HEK293 (cell line): ENCODE measurements around the gene AKNA.
"Not testable (repeated sequence)": the region's sequence is repeated elsewhere in the genome, so short reads cannot be mapped to it uniquely, and the experiment has no call there.

Source experiments
- CTCF ChIA-PET: fragments of 350-600 bp; formaldehyde crosslinking; extraction: SDS; loops from one replicate; lab custom pipeline; 2021; ENCODE audit warnings: antibody characterized with exemption; lab: Yijun Ruan, JAX
- POLR2A ChIA-PET: fragments of 300-600 bp; formaldehyde crosslinking; extraction: SDS; loops from one replicate; lab custom pipeline; 2020; ENCODE audit warnings: antibody characterized with exemption, inconsistent platforms; lab: Yijun Ruan, JAX
- H3K27ac ChIP-seq: fragments of 200-500 bp; sonication (Bioruptor generic); 2 replicates; pipeline ENCODE4 v1.5.1; 2014; ENCODE audit warnings: low read depth, low read length, control low read depth, inconsistent platforms; ENCODE audit errors: extremely low read depth
- H3K36me3 ChIP-seq, 2 experiments: fragments of 200-500 bp in 1 of 2; sonication (Bioruptor generic) in 1 of 2; 1 replicate in 1 of 2; 2 replicates in 1 of 2; pipeline ENCODE4 v1.5.1; 2014 to 2017; ENCODE audit warnings: inconsistent platforms in 2 of 2, low read length in 2 of 2; ENCODE audit not compliant: control insufficient read depth in 2 of 2, insufficient read depth in 1 of 2
- H3K4me1 ChIP-seq: fragments of 200-500 bp; sonication (Bioruptor generic); 2 replicates; pipeline ENCODE4 v1.5.1; 2014; ENCODE audit warnings: mild to moderate bottlenecking, low read length, inconsistent platforms; ENCODE audit not compliant: control insufficient read depth, insufficient read depth
- H3K4me3 ChIP-seq: 2 replicates; pipeline ENCODE4 v1.5.1; 2011; ENCODE audit warnings: low read depth, mild to moderate bottlenecking, control low read depth, low read length, moderate library complexity
- H3K9me3 ChIP-seq: fragments of 200-500 bp; sonication (Bioruptor generic); 2 replicates; pipeline ENCODE4 v1.5.1; 2014; ENCODE audit warnings: low read depth, low read length, inconsistent platforms; ENCODE audit not compliant: control insufficient read depth, insufficient read depth
- GLI4 ChIP-seq: fragments of 450-650 bp; formaldehyde crosslinking; IDR thresholded peaks from 2 replicates; pipeline ENCODE4 v1.5.1; 2016; ENCODE audit warnings: missing biosample characterization, missing genetic modification characterization
- HOXD13 ChIP-seq: sonication (generic); formaldehyde crosslinking; IDR thresholded peaks from 2 replicates; pipeline ENCODE4 v1.8.0; 2022; ENCODE audit warnings: missing genetic modification reagents, borderline replicate concordance
- OVOL3 ChIP-seq: fragments of 450-650 bp; formaldehyde crosslinking; IDR thresholded peaks from 2 replicates; pipeline ENCODE4 v1.5.1; 2016; ENCODE audit warnings: missing biosample characterization, missing genetic modification characterization
- SCRT2 ChIP-seq: fragments of 450-650 bp; formaldehyde crosslinking; IDR thresholded peaks from 2 replicates; pipeline ENCODE4 v1.5.1; 2016; ENCODE audit warnings: missing biosample characterization, missing genetic modification characterization
- TCF7L2 ChIP-seq: IDR thresholded peaks from 2 replicates; pipeline ENCODE4 v1.6.1; 2011; ENCODE audit warnings: low read depth, mild to moderate bottlenecking, inconsistent platforms, low read length, moderate library complexity, borderline replicate concordance
- TRIM28 ChIP-seq: IDR thresholded peaks from 2 replicates; pipeline ENCODE4 v1.6.1; 2011; ENCODE audit warnings: low read length, control low read depth, borderline replicate concordance
- WT1 ChIP-seq: fragments of 450-650 bp; formaldehyde crosslinking; IDR thresholded peaks from 2 replicates; pipeline ENCODE4 v1.5.1; 2016; ENCODE audit warnings: missing biosample characterization, missing genetic modification characterization
- ZFHX2 ChIP-seq: fragments of 450-650 bp; formaldehyde crosslinking; conservative IDR thresholded peaks from 2 replicates; pipeline ENCODE4 v1.5.1; 2016; ENCODE audit warnings: missing biosample characterization, missing genetic modification characterization
- ZNF138 ChIP-seq: fragments of 450-650 bp; formaldehyde crosslinking; IDR thresholded peaks from 2 replicates; pipeline ENCODE4 v1.5.1; 2016; ENCODE audit warnings: missing biosample characterization, missing genetic modification characterization, borderline replicate concordance
- ZNF184 ChIP-seq: fragments of 450-650 bp; IDR thresholded peaks from 2 replicates; pipeline ENCODE4 v1.5.1; 2018; ENCODE audit warnings: missing biosample characterization, mild to moderate bottlenecking, missing genetic modification characterization
- ZNF221 ChIP-seq: fragments of 450-650 bp; formaldehyde crosslinking; IDR thresholded peaks from 2 replicates; pipeline ENCODE4 v1.5.1; 2017; ENCODE audit warnings: missing biosample characterization, missing genetic modification characterization, borderline replicate concordance
- ZNF335 ChIP-seq: fragments of 450-650 bp; formaldehyde crosslinking; conservative IDR thresholded peaks from 2 replicates; pipeline ENCODE4 v1.5.1; 2016; ENCODE audit warnings: missing biosample characterization, missing genetic modification characterization
- ZNF350 ChIP-seq: fragments of 450-650 bp; formaldehyde crosslinking; IDR thresholded peaks from 2 replicates; pipeline ENCODE4 v1.5.0; 2017; ENCODE audit warnings: missing biosample characterization, mild to moderate bottlenecking, missing genetic modification characterization
- ZNF560 ChIP-seq: fragments of 450-650 bp; formaldehyde crosslinking; IDR thresholded peaks from 2 replicates; pipeline ENCODE4 v1.5.1; 2017; ENCODE audit warnings: missing biosample characterization, missing genetic modification characterization, borderline replicate concordance
- ZNF626 ChIP-seq: fragments of 450-650 bp; sonication (Bioruptor Pico); formaldehyde crosslinking; IDR thresholded peaks from 2 replicates; pipeline ENCODE4 v1.5.1; 2018; ENCODE audit warnings: missing biosample characterization, missing genetic modification characterization, inconsistent platforms
- TF ChIP-seq, protein P1 (sequence below): fragments of 450-650 bp; formaldehyde crosslinking; IDR thresholded peaks from 2 replicates; pipeline ENCODE4 v1.5.1; 2016; ENCODE audit warnings: missing biosample characterization, missing genetic modification characterization
- TF ChIP-seq, protein P2 (sequence below): fragments of 450-650 bp; formaldehyde crosslinking; conservative IDR thresholded peaks from 2 replicates; pipeline ENCODE4 v1.5.1; 2016; ENCODE audit warnings: low read depth, missing biosample characterization, missing genetic modification characterization
- TF ChIP-seq, protein P3 (sequence below): fragments of 450-650 bp; formaldehyde crosslinking; IDR thresholded peaks from 2 replicates; pipeline ENCODE4 v1.5.1; 2017; ENCODE audit warnings: missing biosample characterization, missing genetic modification characterization
- TF ChIP-seq, protein P4 (sequence below): fragments of 450-650 bp; formaldehyde crosslinking; IDR thresholded peaks from 2 replicates; pipeline ENCODE4 v1.5.1; 2016; ENCODE audit warnings: missing biosample characterization, missing genetic modification characterization
- TF ChIP-seq, protein P5 (sequence below): fragments of 450-650 bp; formaldehyde crosslinking; IDR thresholded peaks from 2 replicates; pipeline ENCODE4 v1.5.1; 2016; ENCODE audit warnings: missing biosample characterization, missing genetic modification characterization

AKNA gene

DNA sequence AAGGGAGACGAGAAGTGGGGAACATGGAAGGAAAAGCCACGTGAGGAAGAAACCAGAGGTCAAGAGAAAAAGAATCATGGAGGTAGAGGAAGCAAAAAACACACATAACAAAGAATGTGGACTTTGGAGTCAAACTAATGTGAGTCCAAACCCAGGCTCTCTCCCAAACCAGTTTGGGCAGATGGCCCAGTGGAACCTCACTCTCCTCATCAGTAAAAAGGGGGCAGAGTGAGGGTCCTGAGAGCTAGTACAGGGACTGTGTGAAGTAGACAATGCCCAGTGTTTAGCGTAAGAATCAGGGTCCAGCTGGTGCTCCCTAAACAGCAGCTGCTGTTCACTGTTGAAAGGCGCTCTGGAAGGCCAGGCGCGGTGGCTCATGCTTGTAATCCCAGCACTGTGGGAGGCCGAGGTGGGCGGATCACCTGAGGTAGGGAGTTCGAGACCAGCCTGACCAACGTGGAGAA lies 59.4 kb downstream of the AKNA start:
- H3K4me1 ChIP-seq, POLR2A ChIA-PET, H3K9me3 ChIP-seq, H3K4me3 ChIP-seq, H3K36me3 ChIP-seq, H3K27ac ChIP-seq: not testable (repeated sequence)
- 0 out of 2 replicates have a peak, but pooled peaks have one; percentile 7 for TF ChIP-seq ZFHX2 (tag by site-specific recombination)
- CTCF ChIA-PET: interaction anchor here (0.7 kb wide), 1 partner anchor 10 kb away, joined by 3 read pairs; no protein-coding TSS in a partner anchor

DNA sequence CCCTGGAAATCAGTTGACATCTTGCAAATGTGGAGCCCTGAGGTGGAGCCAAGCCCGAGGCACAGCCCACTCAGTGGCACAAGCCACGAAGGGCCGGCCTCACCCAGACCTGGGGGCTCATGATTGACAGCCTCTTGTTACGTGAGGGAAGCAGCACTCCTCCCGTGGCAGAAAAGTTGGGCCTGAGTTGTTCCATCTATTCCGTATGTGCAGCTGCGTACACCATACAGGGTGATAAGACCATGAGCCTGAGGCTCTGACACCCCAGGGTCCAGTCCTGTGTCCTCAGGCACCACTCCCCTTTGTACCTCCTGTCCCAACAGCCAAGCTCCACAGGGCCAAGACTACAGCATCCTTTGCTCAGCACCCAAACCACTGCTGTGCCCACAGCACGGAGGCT lies 60.0 kb downstream of the AKNA start:
- Histone ChIP-seq H3K4me1 (no peaks in the 10 kb centered on the region), H3K27ac (no peak overlapping the region), H3K36me3 (no peaks in the 10 kb centered on the region), H3K9me3 (no peaks in the 10 kb centered on the region), H3K4me3 (no peak overlapping the region)
- POLR2A ChIA-PET: no interaction called here
- TF ChIP-seq TCF7L2: no peak
- TF ChIP-seq, protein P1, sequence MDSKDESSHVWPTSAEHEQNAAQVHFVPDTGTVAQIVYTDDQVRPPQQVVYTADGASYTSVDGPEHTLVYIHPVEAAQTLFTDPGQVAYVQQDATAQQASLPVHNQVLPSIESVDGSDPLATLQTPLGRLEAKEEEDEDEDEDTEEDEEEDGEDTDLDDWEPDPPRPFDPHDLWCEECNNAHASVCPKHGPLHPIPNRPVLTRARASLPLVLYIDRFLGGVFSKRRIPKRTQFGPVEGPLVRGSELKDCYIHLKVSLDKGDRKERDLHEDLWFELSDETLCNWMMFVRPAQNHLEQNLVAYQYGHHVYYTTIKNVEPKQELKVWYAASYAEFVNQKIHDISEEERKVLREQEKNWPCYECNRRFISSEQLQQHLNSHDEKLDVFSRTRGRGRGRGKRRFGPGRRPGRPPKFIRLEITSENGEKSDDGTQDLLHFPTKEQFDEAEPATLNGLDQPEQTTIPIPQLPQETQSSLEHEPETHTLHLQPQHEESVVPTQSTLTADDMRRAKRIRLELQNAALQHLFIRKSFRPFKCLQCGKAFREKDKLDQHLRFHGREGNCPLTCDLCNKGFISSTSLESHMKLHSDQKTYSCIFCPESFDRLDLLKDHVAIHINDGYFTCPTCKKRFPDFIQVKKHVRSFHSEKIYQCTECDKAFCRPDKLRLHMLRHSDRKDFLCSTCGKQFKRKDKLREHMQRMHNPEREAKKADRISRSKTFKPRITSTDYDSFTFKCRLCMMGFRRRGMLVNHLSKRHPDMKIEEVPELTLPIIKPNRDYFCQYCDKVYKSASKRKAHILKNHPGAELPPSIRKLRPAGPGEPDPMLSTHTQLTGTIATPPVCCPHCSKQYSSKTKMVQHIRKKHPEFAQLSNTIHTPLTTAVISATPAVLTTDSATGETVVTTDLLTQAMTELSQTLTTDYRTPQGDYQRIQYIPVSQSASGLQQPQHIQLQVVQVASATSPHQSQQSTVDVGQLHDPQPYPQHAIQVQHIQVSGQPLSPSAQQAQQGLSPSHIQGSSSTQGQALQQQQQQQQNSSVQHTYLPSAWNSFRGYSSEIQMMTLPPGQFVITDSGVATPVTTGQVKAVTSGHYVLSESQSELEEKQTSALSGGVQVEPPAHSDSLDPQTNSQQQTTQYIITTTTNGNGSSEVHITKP (tag by site-specific recombination): no peak
- no peak for TF ChIP-seq ZNF221 (tag by site-specific recombination)
- no peak for TF ChIP-seq GLI4 (tag by site-specific recombination)
- no peak for TF ChIP-seq SCRT2
- TF ChIP-seq ZNF626 (tag by site-specific recombination): no peak
- TF ChIP-seq, protein P2, sequence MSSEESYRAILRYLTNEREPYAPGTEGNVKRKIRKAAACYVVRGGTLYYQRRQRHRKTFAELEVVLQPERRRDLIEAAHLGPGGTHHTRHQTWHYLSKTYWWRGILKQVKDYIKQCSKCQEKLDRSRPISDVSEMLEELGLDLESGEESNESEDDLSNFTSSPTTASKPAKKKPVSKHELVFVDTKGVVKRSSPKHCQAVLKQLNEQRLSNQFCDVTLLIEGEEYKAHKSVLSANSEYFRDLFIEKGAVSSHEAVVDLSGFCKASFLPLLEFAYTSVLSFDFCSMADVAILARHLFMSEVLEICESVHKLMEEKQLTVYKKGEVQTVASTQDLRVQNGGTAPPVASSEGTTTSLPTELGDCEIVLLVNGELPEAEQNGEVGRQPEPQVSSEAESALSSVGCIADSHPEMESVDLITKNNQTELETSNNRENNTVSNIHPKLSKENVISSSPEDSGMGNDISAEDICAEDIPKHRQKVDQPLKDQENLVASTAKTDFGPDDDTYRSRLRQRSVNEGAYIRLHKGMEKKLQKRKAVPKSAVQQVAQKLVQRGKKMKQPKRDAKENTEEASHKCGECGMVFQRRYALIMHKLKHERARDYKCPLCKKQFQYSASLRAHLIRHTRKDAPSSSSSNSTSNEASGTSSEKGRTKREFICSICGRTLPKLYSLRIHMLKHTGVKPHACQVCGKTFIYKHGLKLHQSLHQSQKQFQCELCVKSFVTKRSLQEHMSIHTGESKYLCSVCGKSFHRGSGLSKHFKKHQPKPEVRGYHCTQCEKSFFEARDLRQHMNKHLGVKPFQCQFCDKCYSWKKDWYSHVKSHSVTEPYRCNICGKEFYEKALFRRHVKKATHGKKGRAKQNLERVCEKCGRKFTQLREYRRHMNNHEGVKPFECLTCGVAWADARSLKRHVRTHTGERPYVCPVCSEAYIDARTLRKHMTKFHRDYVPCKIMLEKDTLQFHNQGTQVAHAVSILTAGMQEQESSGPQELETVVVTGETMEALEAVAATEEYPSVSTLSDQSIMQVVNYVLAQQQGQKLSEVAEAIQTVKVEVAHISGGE (tag by site-specific recombination): no peak
- TF ChIP-seq, protein P3, sequence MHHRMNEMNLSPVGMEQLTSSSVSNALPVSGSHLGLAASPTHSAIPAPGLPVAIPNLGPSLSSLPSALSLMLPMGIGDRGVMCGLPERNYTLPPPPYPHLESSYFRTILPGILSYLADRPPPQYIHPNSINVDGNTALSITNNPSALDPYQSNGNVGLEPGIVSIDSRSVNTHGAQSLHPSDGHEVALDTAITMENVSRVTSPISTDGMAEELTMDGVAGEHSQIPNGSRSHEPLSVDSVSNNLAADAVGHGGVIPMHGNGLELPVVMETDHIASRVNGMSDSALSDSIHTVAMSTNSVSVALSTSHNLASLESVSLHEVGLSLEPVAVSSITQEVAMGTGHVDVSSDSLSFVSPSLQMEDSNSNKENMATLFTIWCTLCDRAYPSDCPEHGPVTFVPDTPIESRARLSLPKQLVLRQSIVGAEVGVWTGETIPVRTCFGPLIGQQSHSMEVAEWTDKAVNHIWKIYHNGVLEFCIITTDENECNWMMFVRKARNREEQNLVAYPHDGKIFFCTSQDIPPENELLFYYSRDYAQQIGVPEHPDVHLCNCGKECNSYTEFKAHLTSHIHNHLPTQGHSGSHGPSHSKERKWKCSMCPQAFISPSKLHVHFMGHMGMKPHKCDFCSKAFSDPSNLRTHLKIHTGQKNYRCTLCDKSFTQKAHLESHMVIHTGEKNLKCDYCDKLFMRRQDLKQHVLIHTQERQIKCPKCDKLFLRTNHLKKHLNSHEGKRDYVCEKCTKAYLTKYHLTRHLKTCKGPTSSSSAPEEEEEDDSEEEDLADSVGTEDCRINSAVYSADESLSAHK (tag by site-specific recombination): no peak
- TF ChIP-seq ZNF335: no peak
- TF ChIP-seq HOXD13 (CRISPR knock-in tag): no peak
- no peak for TF ChIP-seq WT1 (tag by site-specific recombination)
- TF ChIP-seq, protein P4, sequence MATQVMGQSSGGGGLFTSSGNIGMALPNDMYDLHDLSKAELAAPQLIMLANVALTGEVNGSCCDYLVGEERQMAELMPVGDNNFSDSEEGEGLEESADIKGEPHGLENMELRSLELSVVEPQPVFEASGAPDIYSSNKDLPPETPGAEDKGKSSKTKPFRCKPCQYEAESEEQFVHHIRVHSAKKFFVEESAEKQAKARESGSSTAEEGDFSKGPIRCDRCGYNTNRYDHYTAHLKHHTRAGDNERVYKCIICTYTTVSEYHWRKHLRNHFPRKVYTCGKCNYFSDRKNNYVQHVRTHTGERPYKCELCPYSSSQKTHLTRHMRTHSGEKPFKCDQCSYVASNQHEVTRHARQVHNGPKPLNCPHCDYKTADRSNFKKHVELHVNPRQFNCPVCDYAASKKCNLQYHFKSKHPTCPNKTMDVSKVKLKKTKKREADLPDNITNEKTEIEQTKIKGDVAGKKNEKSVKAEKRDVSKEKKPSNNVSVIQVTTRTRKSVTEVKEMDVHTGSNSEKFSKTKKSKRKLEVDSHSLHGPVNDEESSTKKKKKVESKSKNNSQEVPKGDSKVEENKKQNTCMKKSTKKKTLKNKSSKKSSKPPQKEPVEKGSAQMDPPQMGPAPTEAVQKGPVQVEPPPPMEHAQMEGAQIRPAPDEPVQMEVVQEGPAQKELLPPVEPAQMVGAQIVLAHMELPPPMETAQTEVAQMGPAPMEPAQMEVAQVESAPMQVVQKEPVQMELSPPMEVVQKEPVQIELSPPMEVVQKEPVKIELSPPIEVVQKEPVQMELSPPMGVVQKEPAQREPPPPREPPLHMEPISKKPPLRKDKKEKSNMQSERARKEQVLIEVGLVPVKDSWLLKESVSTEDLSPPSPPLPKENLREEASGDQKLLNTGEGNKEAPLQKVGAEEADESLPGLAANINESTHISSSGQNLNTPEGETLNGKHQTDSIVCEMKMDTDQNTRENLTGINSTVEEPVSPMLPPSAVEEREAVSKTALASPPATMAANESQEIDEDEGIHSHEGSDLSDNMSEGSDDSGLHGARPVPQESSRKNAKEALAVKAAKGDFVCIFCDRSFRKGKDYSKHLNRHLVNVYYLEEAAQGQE (tag by site-specific recombination): no peak
- TF ChIP-seq ZNF184: no peak
- no peak for TF ChIP-seq ZNF560 (tag by site-specific recombination)
- TF ChIP-seq ZNF350 (tag by site-specific recombination): no peak
- no peak for TF ChIP-seq OVOL3
- TF ChIP-seq ZNF138 (tag by site-specific recombination): no peak
- TF ChIP-seq, protein P5, sequence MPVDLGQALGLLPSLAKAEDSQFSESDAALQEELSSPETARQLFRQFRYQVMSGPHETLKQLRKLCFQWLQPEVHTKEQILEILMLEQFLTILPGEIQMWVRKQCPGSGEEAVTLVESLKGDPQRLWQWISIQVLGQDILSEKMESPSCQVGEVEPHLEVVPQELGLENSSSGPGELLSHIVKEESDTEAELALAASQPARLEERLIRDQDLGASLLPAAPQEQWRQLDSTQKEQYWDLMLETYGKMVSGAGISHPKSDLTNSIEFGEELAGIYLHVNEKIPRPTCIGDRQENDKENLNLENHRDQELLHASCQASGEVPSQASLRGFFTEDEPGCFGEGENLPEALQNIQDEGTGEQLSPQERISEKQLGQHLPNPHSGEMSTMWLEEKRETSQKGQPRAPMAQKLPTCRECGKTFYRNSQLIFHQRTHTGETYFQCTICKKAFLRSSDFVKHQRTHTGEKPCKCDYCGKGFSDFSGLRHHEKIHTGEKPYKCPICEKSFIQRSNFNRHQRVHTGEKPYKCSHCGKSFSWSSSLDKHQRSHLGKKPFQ (tag by site-specific recombination): no peak
- no peak for TF ChIP-seq TRIM28
- CTCF ChIA-PET: no interaction called here
